WTC11 (cell line): ENCODE results near the gene TOGARAM2. TPM values are rescaled to one million over a fixed set of nuclear protein-coding genes. Genes with fewer than 3 reads are reported as not detected.
A peak's percentile ranks its signal among the peaks of the same experiment; 100 is the strongest.

Experiments used
- ATAC-seq: fragments of 200-7000 bp; cut with Tn5 transposase; 2 replicates; pipeline ENCODE4 v1.10.0; 2021; ENCODE audit warnings: mild to moderate bottlenecking, moderate library complexity
- CTCF ChIA-PET: fragments of 300-600 bp; sonication (Branson Sonifier 250); formaldehyde crosslinking; loops from one replicate; lab custom pipeline; 2021; ENCODE audit warnings: antibody characterized with exemption; lab: Charles Lee
- POLR2A ChIA-PET: fragments of 350-600 bp; sonication (Branson Sonifier 250); formaldehyde crosslinking; loops from one replicate; lab custom pipeline; 2021; ENCODE audit warnings: antibody characterized with exemption; lab: Charles Lee
- DNase-seq: peaks from one replicate; pipeline ENCODE4 v3.0.0; 2021; ENCODE audit warnings: low spot score
- H3K27ac Mint-ChIP-seq: 2 replicates; pipeline ENCODE4 v1.8.0; 2021; ENCODE audit warnings: mixed read lengths
- H3K27me3 Mint-ChIP-seq: 2 replicates; pipeline ENCODE4 v1.8.0; 2021; ENCODE audit warnings: low read depth, mild to moderate bottlenecking, moderate library complexity, mixed read lengths
- H3K36me3 Mint-ChIP-seq: 2 replicates; pipeline ENCODE4 v1.8.0; 2021; ENCODE audit warnings: mixed read lengths
- H3K4me1 Mint-ChIP-seq: 2 replicates; pipeline ENCODE4 v1.8.0; 2022; ENCODE audit warnings: mixed read lengths
- H3K4me3 Mint-ChIP-seq: 2 replicates; pipeline ENCODE4 v1.8.0; 2021; ENCODE audit warnings: mild to moderate bottlenecking, moderate library complexity, mixed read lengths
- H3K9me3 Mint-ChIP-seq: 2 replicates; pipeline ENCODE4 v1.8.0; 2021; ENCODE audit warnings: mixed read lengths
- ATF3 ChIP-seq: sonication (generic); formaldehyde crosslinking; conservative IDR thresholded peaks from 2 replicates; pipeline ENCODE4 v1.8.1; 2022; ENCODE audit warnings: mild to moderate bottlenecking, missing genetic modification reagents
- E2F5 ChIP-seq: sonication (generic); formaldehyde crosslinking; IDR thresholded peaks from 2 replicates; pipeline ENCODE4 v1.8.1; 2022; ENCODE audit warnings: mild to moderate bottlenecking, moderate library complexity, missing genetic modification reagents
- GABPB1 ChIP-seq: sonication (generic); formaldehyde crosslinking; IDR thresholded peaks from 2 replicates; pipeline ENCODE4 v1.8.1; 2023; ENCODE audit warnings: mild to moderate bottlenecking, missing genetic modification reagents
- HMGXB4 ChIP-seq: sonication (generic); formaldehyde crosslinking; IDR thresholded peaks from 2 replicates; pipeline ENCODE4 v1.8.1; 2023; ENCODE audit warnings: mild to moderate bottlenecking, moderate library complexity, missing genetic modification reagents
- IRF1 ChIP-seq: sonication (generic); formaldehyde crosslinking; IDR thresholded peaks from 2 replicates; pipeline ENCODE4 v1.8.0; 2023; ENCODE audit warnings: missing genetic modification reagents
- IRF2 ChIP-seq: sonication (generic); formaldehyde crosslinking; IDR thresholded peaks from 2 replicates; pipeline ENCODE4 v1.8.0; 2022; ENCODE audit warnings: low read depth, missing genetic modification reagents, borderline replicate concordance
- MAX ChIP-seq: sonication (generic); formaldehyde crosslinking; IDR thresholded peaks from 2 replicates; pipeline ENCODE4 v1.8.0; 2022; ENCODE audit warnings: mild to moderate bottlenecking, missing genetic modification reagents
- NFATC4 ChIP-seq: fragments of 250-450 bp; sonication (Bioruptor Pico); IDR thresholded peaks from 2 replicates; pipeline ENCODE4 v1.9.0; 2021; ENCODE audit warnings: mild to moderate bottlenecking
- NFYB ChIP-seq: sonication (generic); formaldehyde crosslinking; conservative IDR thresholded peaks from 2 replicates; pipeline ENCODE4 v1.8.0; 2022; ENCODE audit warnings: low read depth, missing genetic modification reagents
- NR3C1 ChIP-seq: sonication (generic); formaldehyde crosslinking; conservative IDR thresholded peaks from 2 replicates; pipeline ENCODE4 v1.8.1; 2023; ENCODE audit warnings: low read depth, mild to moderate bottlenecking, missing genetic modification reagents
- PRDM15 ChIP-seq: sonication (generic); formaldehyde crosslinking; IDR thresholded peaks from 2 replicates; pipeline ENCODE4 v1.8.0; 2022; ENCODE audit warnings: missing genetic modification reagents
- SMAD4 ChIP-seq: sonication (generic); formaldehyde crosslinking; IDR thresholded peaks from 2 replicates; pipeline ENCODE4 v1.8.0; 2022; ENCODE audit warnings: mild to moderate bottlenecking, missing genetic modification reagents
- TCF7 ChIP-seq: sonication (generic); formaldehyde crosslinking; IDR thresholded peaks from 2 replicates; pipeline ENCODE4 v1.8.0; 2022; ENCODE audit warnings: mild to moderate bottlenecking, low read depth, missing genetic modification reagents, moderate library complexity
- TP53 ChIP-seq: sonication (generic); formaldehyde crosslinking; IDR thresholded peaks from 2 replicates; pipeline ENCODE4 v1.8.1; 2023; ENCODE audit warnings: mild to moderate bottlenecking, missing genetic modification reagents
- ZNF138 ChIP-seq: sonication (generic); formaldehyde crosslinking; conservative IDR thresholded peaks from 2 replicates; pipeline ENCODE4 v1.8.1; 2022; ENCODE audit warnings: mild to moderate bottlenecking, moderate library complexity, missing genetic modification reagents
- ZNF416 ChIP-seq: fragments of 250-450 bp; sonication (Bioruptor Pico); IDR thresholded peaks from 2 replicates; pipeline ENCODE4 v1.9.0; 2021; ENCODE audit warnings: mild to moderate bottlenecking, inconsistent platforms
- ZNF512 ChIP-seq: sonication (generic); formaldehyde crosslinking; IDR thresholded peaks from 2 replicates; pipeline ENCODE4 v1.8.1; 2022; ENCODE audit warnings: missing genetic modification reagents, borderline replicate concordance
- ZNF532 ChIP-seq: fragments of 250-450 bp; sonication (Bioruptor Pico); IDR thresholded peaks from 2 replicates; pipeline ENCODE4 v1.9.0; 2021; ENCODE audit warnings: mild to moderate bottlenecking, borderline replicate concordance
- total RNA-seq: library from RNA; stranded (reverse); gene quantifications from 3 replicates; pipeline ENCODE4 v1.2.3, GENCODE V29; 2021

Gene TOGARAM2
- total RNA-seq, 1 experiment from 2014 or later = 1.0 TPM

- no peak for ATAC-seq
- POLR2A ChIA-PET = interaction anchor here (0.6 kb wide), 1 partner anchor 266 kb away, joined by 3 read pairs; no protein-coding TSS in a partner anchor
- no peak overlapping the region for H3K4me3 Mint-ChIP-seq
- H3K27me3 Mint-ChIP-seq = no peaks in the 10 kb centered on the region
- CTCF ChIA-PET = interaction anchor here (1.0 to 1.5 kb wide), 3 partner anchors 16 to 51 kb away, joined by 3 read pairs; no protein-coding TSS in a partner anchor
- peaks cover 17% of the 10 kb centered on the region for H3K4me1 Mint-ChIP-seq
- DNase-seq = no peak
- no peaks in the 10 kb centered on the region for H3K9me3 Mint-ChIP-seq
- no peaks in the 10 kb centered on the region for H3K36me3 Mint-ChIP-seq
- TF ChIP-seq ZNF416 (CRISPR knock-in tag) = no peak
- TF ChIP-seq MAX (CRISPR knock-in tag) = no peak
- no peak for TF ChIP-seq HMGXB4
- no peak for TF ChIP-seq E2F5 (CRISPR knock-in tag)
- TF ChIP-seq SMAD4 (CRISPR knock-in tag) = no peak
- no peak for TF ChIP-seq ZNF532
- no peak for TF ChIP-seq IRF1
- no peak for TF ChIP-seq TCF7
- no peak for TF ChIP-seq IRF2 (CRISPR knock-in tag)
- H3K27ac Mint-ChIP-seq = no peak overlapping the region
These were observed 28.9 kb downstream of the TOGARAM2 start for GRCh38 chr2:29009711-29010677.

GRCh38 chr2:29010946-29011345, 29.8 kb downstream of the TOGARAM2 start:
- DNase-seq = no peak
- peaks cover 17% of the 10 kb centered on the region for H3K4me1 Mint-ChIP-seq
- POLR2A ChIA-PET = no interaction called here
- peak; percentile 19 for ATAC-seq
- H3K27me3 Mint-ChIP-seq = no peaks in the 10 kb centered on the region
- H3K36me3 Mint-ChIP-seq = no peaks in the 10 kb centered on the region
- H3K4me3 Mint-ChIP-seq = no peak overlapping the region
- CTCF ChIA-PET = interaction anchor here (1.0 to 1.1 kb wide), 2 partner anchors 26 to 52 kb away, joined by 3 read pairs; no protein-coding TSS in a partner anchor
- H3K27ac Mint-ChIP-seq = no peak overlapping the region
- H3K9me3 Mint-ChIP-seq = no peaks in the 10 kb centered on the region
- TF ChIP-seq NFATC4 (CRISPR knock-in tag) (no peak), TP53 (no peak), IRF1 (no peak), SMAD4 (CRISPR knock-in tag) (no peak), NR3C1 (CRISPR knock-in tag) (no peak), ZNF138 (CRISPR knock-in tag) (no peak), PRDM15 (CRISPR knock-in tag) (no peak), ZNF512 (no peak), ATF3 (CRISPR knock-in tag) (no peak), GABPB1 (CRISPR knock-in tag) (no peak), NFYB (CRISPR knock-in tag) (no peak)
